ENCODE data around the gene MALAT1.

- no peak for TF ChIP-seq CTCF (IDR thresholded peaks at IDR 0.05)
- no peak for TF ChIP-seq POLR2AphosphoS5 (IDR thresholded peaks at IDR 0.05)
Measured at GRCh38 chr11:65553301-65554001, 54.6 kb downstream of the MALAT1 start.

Data from upper lobe of left lung (tissue), 4 donors.